Astrocyte (in vitro differentiated cells and primary cell): Measurements from ENCODE around the gene LDAF1. TPM values are rescaled to one million over a fixed set of nuclear protein-coding genes. Genes with fewer than 3 reads are reported as not detected.

Experiments
- DNase-seq: peaks from one replicate; pipeline ENCODE4 v3.0.0-alpha.2; 2010; ENCODE audit warnings: low read depth
- FAIRE-seq: peaks from 2 replicates; lab custom pipeline; 2011; peaks lifted over from hg19 to GRCh38; lab: Jason Lieb, UNC
- H2AFZ ChIP-seq: 2 replicates; pipeline ENCODE4 v1.6.0; 2012; ENCODE audit warnings: low read depth, low read length, inconsistent platforms
- H3K27ac ChIP-seq: 2 replicates; pipeline ENCODE4 v1.5.1; 2011; ENCODE audit warnings: low read depth, low read length, inconsistent platforms
- H3K27me3 ChIP-seq: 2 replicates; pipeline ENCODE4 v1.6.0; 2011; ENCODE audit warnings: low read length, inconsistent platforms; ENCODE audit not compliant: insufficient read depth
- H3K36me3 ChIP-seq: 2 replicates; pipeline ENCODE4 v1.5.1; 2011; ENCODE audit warnings: low read length, inconsistent platforms; ENCODE audit not compliant: insufficient read depth
- H3K4me1 ChIP-seq: 2 replicates; pipeline ENCODE4 v1.5.1; 2011; ENCODE audit warnings: low read length, inconsistent platforms; ENCODE audit not compliant: insufficient read depth
- H3K4me2 ChIP-seq: 2 replicates; pipeline ENCODE4 v1.6.0; 2012; ENCODE audit warnings: low read length, inconsistent platforms
- H3K4me3 ChIP-seq: 2 replicates; pipeline ENCODE4 v1.5.1; 2011; ENCODE audit warnings: low read depth, mild to moderate bottlenecking, low read length, inconsistent platforms; ENCODE audit not compliant: insufficient read depth
- H3K79me2 ChIP-seq: 2 replicates; pipeline ENCODE4 v1.6.0; 2012; ENCODE audit warnings: mild to moderate bottlenecking, low read length, inconsistent platforms; ENCODE audit not compliant: insufficient read depth
- H3K9ac ChIP-seq: 2 replicates; pipeline ENCODE4 v1.6.0; 2012; ENCODE audit warnings: mild to moderate bottlenecking, low read length, inconsistent platforms
- H3K9me3 ChIP-seq: 2 replicates; pipeline ENCODE4 v1.5.1; 2012; ENCODE audit warnings: low read depth, mild to moderate bottlenecking, low read length, inconsistent platforms; ENCODE audit not compliant: insufficient read depth
- H4K20me1 ChIP-seq: 2 replicates; pipeline ENCODE4 v1.6.0; 2012; ENCODE audit warnings: low read length, inconsistent platforms; ENCODE audit not compliant: insufficient read depth
- H3K27ac Mint-ChIP-seq: one replicate; pipeline ENCODE4 v1.8.0; 2021; ENCODE audit warnings: mild to moderate bottlenecking, mixed read lengths; ENCODE audit not compliant: unreplicated experiment
- H3K27me3 Mint-ChIP-seq: one replicate; pipeline ENCODE4 v1.8.0; 2021; ENCODE audit warnings: low read depth, mixed read lengths; ENCODE audit not compliant: unreplicated experiment
- H3K36me3 Mint-ChIP-seq: one replicate; pipeline ENCODE4 v1.8.0; 2021; ENCODE audit warnings: low read depth, mixed read lengths; ENCODE audit not compliant: unreplicated experiment
- H3K4me1 Mint-ChIP-seq: one replicate; pipeline ENCODE4 v1.8.0; 2021; ENCODE audit warnings: low read depth, mixed read lengths; ENCODE audit not compliant: unreplicated experiment
- H3K4me3 Mint-ChIP-seq: one replicate; pipeline ENCODE4 v1.8.0; 2021; ENCODE audit warnings: mild to moderate bottlenecking, moderate library complexity, mixed read lengths; ENCODE audit not compliant: unreplicated experiment
- H3K9me3 Mint-ChIP-seq: one replicate; pipeline ENCODE4 v1.8.0; 2021; ENCODE audit warnings: mild to moderate bottlenecking, mixed read lengths; ENCODE audit not compliant: unreplicated experiment
- EZH2 ChIP-seq: IDR thresholded peaks from 2 replicates; pipeline ENCODE4 v1.6.1; 2012; ENCODE audit warnings: mild to moderate bottlenecking, low read length, inconsistent platforms; ENCODE audit not compliant: insufficient read depth
- total RNA-seq: library from RNA; stranded (reverse); gene quantifications from 2 replicates; pipeline ENCODE4 v1.2.1, GENCODE V29; 2021
- TF ChIP-seq, protein P1 (sequence below): IDR thresholded peaks from 2 replicates; pipeline ENCODE4 v1.5.1; 2011; ENCODE audit warnings: low read depth, mild to moderate bottlenecking, inconsistent platforms, low read length, moderate library complexity; ENCODE audit not compliant: insufficient read depth

Gene LDAF1
- total RNA-seq, 1 donor from 2014 or later = 38.6 TPM

DNA sequence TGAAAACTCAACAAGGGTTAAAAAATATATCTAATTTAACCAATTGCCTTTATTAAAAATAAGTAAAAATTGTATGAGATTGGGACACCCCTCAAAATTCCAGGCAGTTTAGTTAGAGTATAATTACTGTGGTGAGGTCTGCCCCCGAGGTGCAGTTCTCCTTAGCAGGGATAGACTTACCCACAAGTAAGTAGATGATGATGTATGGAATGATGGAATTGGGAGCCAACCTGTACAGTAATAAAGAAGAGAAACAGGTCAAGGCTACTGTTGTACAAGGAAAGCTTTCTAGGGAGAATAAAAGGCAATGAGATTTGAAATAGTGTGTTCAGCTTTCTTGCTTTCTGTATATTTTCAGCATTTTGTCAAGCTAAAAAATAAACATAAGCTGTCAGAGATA, 1.8 kb downstream of the LDAF1 start:
- FAIRE-seq = no peak
- TF ChIP-seq, protein P1, sequence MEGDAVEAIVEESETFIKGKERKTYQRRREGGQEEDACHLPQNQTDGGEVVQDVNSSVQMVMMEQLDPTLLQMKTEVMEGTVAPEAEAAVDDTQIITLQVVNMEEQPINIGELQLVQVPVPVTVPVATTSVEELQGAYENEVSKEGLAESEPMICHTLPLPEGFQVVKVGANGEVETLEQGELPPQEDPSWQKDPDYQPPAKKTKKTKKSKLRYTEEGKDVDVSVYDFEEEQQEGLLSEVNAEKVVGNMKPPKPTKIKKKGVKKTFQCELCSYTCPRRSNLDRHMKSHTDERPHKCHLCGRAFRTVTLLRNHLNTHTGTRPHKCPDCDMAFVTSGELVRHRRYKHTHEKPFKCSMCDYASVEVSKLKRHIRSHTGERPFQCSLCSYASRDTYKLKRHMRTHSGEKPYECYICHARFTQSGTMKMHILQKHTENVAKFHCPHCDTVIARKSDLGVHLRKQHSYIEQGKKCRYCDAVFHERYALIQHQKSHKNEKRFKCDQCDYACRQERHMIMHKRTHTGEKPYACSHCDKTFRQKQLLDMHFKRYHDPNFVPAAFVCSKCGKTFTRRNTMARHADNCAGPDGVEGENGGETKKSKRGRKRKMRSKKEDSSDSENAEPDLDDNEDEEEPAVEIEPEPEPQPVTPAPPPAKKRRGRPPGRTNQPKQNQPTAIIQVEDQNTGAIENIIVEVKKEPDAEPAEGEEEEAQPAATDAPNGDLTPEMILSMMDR = no peak
- TF ChIP-seq EZH2 = no peak
- Mint-ChIP-seq H3K9me3 (no peaks in the 10 kb centered on the region), H3K27ac (no peak overlapping the region), H3K4me1 (peaks cover 3% of the 10 kb centered on the region), H3K4me3 (peak overlapping the region; percentile 96), H3K27me3 (no peaks in the 10 kb centered on the region), H3K36me3 (peaks cover 15% of the 10 kb centered on the region)
- no peak for DNase-seq
- Histone ChIP-seq H3K4me1 (peaks cover 9% of the 10 kb centered on the region), H3K9ac (no peak overlapping the region), H3K4me3 (no peak overlapping the region), H3K9me3 (no peaks in the 10 kb centered on the region), H2AFZ (no peak overlapping the region), H3K27ac (no peak overlapping the region), H3K36me3 (no peaks in the 10 kb centered on the region), H4K20me1 (no peaks in the 10 kb centered on the region), H3K4me2 (no peak overlapping the region), H3K27me3 (no peaks in the 10 kb centered on the region), H3K79me2 (no peaks in the 10 kb centered on the region)

DNA sequence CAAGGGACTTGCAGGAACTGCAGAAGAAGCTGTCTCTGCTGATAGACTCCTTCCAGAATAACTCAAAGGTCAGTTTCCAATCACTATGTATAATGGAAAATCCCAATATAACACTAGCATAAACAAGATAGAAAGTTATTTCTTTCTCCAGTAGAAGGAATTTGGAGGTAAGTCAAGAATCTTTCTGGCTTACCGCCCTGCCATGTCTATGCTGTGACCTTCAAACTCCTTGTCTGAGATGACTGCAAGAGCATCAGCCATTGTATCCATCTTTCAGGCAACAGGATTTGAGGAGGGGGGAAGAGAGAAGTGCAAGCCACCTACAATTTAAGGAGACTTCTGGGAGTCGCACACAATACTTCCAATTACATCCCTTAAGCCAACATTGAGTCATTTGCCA, 2.7 kb downstream of the LDAF1 start:
- no peaks in the 10 kb centered on the region for H4K20me1 ChIP-seq
- FAIRE-seq (no peak), DNase-seq (no peak)
- peaks cover 3% of the 10 kb centered on the region for H3K4me1 Mint-ChIP-seq
- no peak overlapping the region for H3K4me3 ChIP-seq
- H3K27ac ChIP-seq = no peak overlapping the region
- peaks cover 16% of the 10 kb centered on the region for H3K36me3 Mint-ChIP-seq
- H3K36me3 ChIP-seq = no peaks in the 10 kb centered on the region
- no peaks in the 10 kb centered on the region for H3K9me3 Mint-ChIP-seq
- H2AFZ ChIP-seq = no peak overlapping the region
- H3K4me3 Mint-ChIP-seq = no peak overlapping the region
- H3K79me2 ChIP-seq = no peaks in the 10 kb centered on the region
- no peak for TF ChIP-seq EZH2
- TF ChIP-seq, protein P1 = no peak
- H3K27ac Mint-ChIP-seq = no peak overlapping the region
- no peak overlapping the region for H3K4me2 ChIP-seq
- H3K4me1 ChIP-seq = peaks cover 9% of the 10 kb centered on the region
- no peaks in the 10 kb centered on the region for H3K9me3 ChIP-seq
- H3K27me3 Mint-ChIP-seq = no peaks in the 10 kb centered on the region
- no peaks in the 10 kb centered on the region for H3K27me3 ChIP-seq
- no peak overlapping the region for H3K9ac ChIP-seq

- H3K4me3 Mint-ChIP-seq = no peak overlapping the region
- no peak for DNase-seq
- Histone ChIP-seq H3K4me1 (peaks cover 12% of the 10 kb centered on the region), H3K27me3 (no peaks in the 10 kb centered on the region), H3K4me2 (no peak overlapping the region), H3K4me3 (no peak overlapping the region), H3K79me2 (no peaks in the 10 kb centered on the region), H2AFZ (no peak overlapping the region), H3K9me3 (no peaks in the 10 kb centered on the region), H3K27ac (no peak overlapping the region), H3K36me3 (no peaks in the 10 kb centered on the region), H3K9ac (no peak overlapping the region), H4K20me1 (peaks cover 9% of the 10 kb centered on the region)
- no peak for FAIRE-seq
- H3K27ac Mint-ChIP-seq = no peak overlapping the region
- H3K36me3 Mint-ChIP-seq = peaks cover 21% of the 10 kb centered on the region
- H3K4me1 Mint-ChIP-seq = peaks cover 7% of the 10 kb centered on the region
- no peaks in the 10 kb centered on the region for H3K9me3 Mint-ChIP-seq
- no peaks in the 10 kb centered on the region for H3K27me3 Mint-ChIP-seq
- TF ChIP-seq EZH2 = no peak
- TF ChIP-seq, protein P1 = no peak
These were observed 4.2 kb downstream of the LDAF1 start for GRCh38 chr16:21162661-21163151.
